VCaP (cell line): ENCODE data around the gene ADCY2.

Experiments used
- H3K27ac ChIP-seq: fragments of 450-650 bp; 2 replicates; pipeline ENCODE4 v1.5.1; 2017
- CTCF ChIP-seq: fragments of 450-650 bp; conservative IDR thresholded peaks from 2 replicates; pipeline ENCODE4 v1.5.1; 2017; ENCODE audit warnings: mild to moderate bottlenecking, moderate library complexity

ADCY2 gene

GRCh38 chr5:7515284-7515914 is 119.5 kb downstream of the ADCY2 start:
- TF ChIP-seq CTCF, result no peak
- H3K27ac ChIP-seq, result no peak overlapping the region

- no peak overlapping the region for H3K27ac ChIP-seq
- no peak for TF ChIP-seq CTCF
Measured at GRCh38 chr5:7516253-7516652, 120.3 kb downstream of the ADCY2 start.

DNA sequence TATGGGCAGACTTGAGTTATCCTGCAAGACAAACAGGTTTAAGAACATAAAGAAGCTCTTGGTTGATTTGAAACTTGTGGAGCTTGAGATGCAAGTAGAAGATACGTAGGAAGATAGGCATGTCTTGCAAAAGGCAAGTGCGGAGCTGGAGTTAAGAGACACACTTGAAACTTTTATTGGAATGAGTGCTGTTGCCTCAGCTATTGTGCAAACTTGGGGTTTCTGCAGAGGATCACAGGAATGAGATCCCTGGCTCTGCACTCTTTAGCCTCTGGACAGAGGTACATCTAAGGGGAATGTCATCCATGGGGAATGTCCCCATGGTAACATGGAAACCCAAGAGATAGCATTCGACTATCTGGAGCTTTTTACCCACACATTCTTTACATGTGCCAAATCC is 121.1 kb downstream of the ADCY2 start:
- TF ChIP-seq CTCF, result no peak
- no peak overlapping the region for H3K27ac ChIP-seq

DNA sequence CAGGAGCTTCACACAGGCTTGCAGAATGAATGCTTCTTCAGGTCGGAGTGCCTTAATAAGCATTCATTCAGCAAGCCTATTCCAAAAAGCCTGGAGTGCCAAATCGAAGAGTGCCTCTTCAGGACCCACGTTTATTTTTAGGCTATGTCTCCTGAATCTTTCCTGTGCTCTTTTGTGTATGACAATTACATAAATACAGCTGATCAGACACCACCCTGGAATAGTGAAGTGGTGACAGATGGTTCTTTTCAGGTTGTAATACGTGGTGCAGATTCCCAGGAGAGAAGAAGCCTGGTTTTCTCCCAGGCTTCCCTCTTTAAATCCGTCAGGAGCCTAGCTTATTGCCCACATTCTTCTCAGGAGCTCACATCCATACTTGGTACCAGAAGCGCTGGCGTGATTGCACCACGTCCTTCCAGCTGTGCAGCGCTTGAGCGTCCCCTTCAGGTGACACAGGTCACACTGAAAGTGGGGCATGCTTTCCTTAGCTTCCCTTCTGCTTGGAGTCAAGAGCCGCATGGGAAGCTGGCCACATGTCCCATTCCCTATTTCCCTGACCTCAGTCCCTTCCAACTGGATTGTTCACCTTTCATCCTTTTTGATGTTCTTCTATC is 123.1 kb downstream of the ADCY2 start:
- no peak overlapping the region for H3K27ac ChIP-seq
- TF ChIP-seq CTCF, result no peak

GRCh38 chr5:7519564-7519963 is 123.6 kb downstream of the ADCY2 start:
- no peak for TF ChIP-seq CTCF

GRCh38 chr5:7529880-7530279 is 133.9 kb downstream of the ADCY2 start:
- no peak for TF ChIP-seq CTCF
- peak overlapping the region; percentile 51 for H3K27ac ChIP-seq

More at GRCh38 chr5:7519564-7519963, 123.6 kb downstream of the ADCY2 start:
- H3K27ac ChIP-seq, result no peak overlapping the region

DNA sequence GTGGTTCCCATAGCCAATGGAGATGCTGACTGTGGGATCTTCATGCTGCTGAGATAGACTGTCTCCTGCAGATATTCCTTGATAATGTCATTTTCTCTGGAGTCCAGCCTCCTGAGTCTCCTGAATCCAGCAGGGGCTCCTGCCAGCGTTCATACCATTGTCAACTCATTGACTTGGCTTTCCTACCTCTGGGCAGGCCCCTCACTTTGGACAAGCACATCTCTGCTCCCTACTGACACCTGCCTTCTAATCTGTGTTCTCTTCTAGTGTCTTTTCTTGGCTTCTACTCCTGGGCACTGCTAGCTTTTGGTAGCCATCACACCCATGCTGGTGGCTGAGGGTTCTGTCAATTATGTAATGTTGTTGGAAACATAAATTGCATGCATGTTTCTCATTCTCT is 138.0 kb downstream of the ADCY2 start:
- TF ChIP-seq CTCF, result no peak
- H3K27ac ChIP-seq, result no peak overlapping the region
